ENCODE measurements around the gene STAT5A. TPM values are rescaled to one million over a fixed set of nuclear protein-coding genes. Genes with fewer than 3 reads are reported as not detected.
A peak's percentile ranks its signal among the peaks of the same experiment; 100 is the strongest.

Gene STAT5A
- polyA plus RNA-seq, 3 donors from 2014 or later: 33.2 to 62.9 (median 38.2) TPM

DNA sequence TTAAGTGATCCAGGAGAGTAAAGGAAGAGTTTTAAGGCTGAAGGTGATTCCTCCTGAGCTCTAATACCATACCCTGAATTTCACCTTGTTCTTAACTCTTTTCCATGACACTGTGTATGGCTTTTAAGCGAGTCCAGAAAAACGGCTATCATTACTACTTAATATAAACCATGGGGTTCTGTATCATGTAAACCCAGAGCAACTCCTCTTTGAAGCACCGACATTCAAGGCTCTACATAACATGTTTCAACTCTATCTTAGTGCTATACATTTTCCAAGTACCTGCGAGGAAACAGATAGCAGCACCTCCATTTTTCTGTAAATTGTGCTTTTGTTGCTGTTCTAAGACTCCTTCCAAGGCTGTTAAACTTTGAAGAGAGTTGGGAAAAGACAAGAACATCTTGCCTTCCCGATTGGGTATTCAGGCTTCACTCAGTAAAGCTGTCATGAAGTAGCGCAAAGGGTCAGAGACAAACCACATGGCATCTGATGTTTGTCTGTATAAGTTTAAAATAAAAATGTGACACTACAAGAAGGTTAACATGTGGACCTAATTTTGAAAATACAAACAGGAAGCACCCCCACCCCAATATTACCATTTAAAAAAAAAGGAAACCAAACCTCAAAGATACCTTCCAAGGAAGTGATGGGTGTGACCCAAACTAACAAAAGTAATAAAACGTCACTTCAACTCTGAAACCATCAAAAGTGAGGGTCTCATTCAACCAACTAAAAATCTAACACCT is 16.0 kb upstream of the STAT5A start:
- H3K27me3 Mint-ChIP-seq (ENCODE audit: low read depth in 3 of 3): peaks cover 3 to 13% (median 3%) of the 10 kb centered on the region in 3 donors
- peak in 1 of 3 donors; percentile 49 for DNase-seq
- peak overlapping the region; percentile 62 to 95 (median 85) for H3K27ac Mint-ChIP-seq
- peaks cover 63 to 74% of the 10 kb centered on the region in 2 donors for H3K4me1 Mint-ChIP-seq
- H3K36me3 Mint-ChIP-seq: peaks cover 0 to 3% (median 0%) of the 10 kb centered on the region in 3 donors
- H3K9me3 Mint-ChIP-seq: no peaks in the 10 kb centered on the region
- H3K4me3 Mint-ChIP-seq: peak overlapping the region; percentile 54 to 76 (median 68)

DNA sequence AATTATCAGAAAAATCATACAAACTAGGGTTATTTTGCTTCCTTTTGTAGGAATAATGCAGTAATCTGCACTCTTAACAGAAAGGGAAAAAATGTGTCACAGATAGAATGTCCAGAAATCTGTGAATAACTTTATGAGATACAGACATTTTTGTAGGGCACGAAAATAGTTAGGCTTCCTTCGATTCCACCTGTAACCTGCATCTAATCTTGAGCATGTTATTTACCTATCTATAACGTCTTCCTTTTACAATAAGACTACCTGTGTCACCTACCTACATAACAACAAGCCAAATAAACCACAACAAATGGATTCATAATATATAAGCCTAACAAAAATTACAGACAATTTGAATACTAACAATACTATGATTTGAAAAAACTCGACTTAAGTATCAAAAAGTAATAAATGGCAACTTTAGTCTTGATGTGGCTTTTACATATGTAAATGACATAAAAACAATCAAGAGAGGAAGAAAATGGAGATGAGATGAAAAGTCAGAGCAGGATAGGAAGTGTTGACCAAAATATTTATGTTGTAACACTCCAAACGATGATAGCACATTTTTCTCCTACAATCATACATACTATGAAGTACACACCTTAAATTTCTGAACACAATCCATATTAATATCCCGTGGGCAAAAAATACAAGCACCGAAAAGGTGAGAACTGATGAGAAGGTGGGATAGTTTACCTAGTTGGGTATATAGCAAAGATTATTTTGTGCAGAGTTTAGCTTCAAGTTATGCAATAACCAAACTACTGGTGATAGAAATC is 14.6 kb upstream of the STAT5A start:
- Mint-ChIP-seq H3K27ac (peak overlapping the region; percentile 8 to 95 (median 65)), H3K27me3 (ENCODE audit: low read depth in 3 of 3) (peaks cover 3 to 18% (median 3%) of the 10 kb centered on the region in 3 donors), H3K4me3 (peak overlapping the region; percentile 2 to 100 (median 56)), H3K36me3 (peaks cover 0 to 3% (median 0%) of the 10 kb centered on the region in 3 donors), H3K4me1 (peaks cover 63 to 75% of the 10 kb centered on the region in 2 donors), H3K9me3 (no peaks in the 10 kb centered on the region)
- DNase-seq: no peak

DNA sequence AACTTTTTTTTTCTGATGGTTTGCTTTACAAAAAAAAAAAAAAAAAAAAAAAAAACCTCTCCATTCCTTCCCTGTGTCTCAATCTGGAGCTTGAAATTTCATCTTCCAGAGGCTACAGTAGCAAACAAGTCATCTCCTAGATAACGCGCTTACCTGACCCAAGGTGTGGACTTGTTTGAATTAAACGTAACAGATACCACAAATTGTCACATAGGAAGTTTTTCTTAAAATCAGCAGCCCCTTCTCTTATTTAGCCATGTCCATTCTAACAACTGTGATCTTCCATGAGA is 14.1 kb upstream of the STAT5A start:
- peaks cover 63 to 74% of the 10 kb centered on the region in 2 donors for H3K4me1 Mint-ChIP-seq
- H3K27ac Mint-ChIP-seq: peak overlapping the region in 5 of 6 donors; percentile 90 to 99 (median 97)

DNA sequence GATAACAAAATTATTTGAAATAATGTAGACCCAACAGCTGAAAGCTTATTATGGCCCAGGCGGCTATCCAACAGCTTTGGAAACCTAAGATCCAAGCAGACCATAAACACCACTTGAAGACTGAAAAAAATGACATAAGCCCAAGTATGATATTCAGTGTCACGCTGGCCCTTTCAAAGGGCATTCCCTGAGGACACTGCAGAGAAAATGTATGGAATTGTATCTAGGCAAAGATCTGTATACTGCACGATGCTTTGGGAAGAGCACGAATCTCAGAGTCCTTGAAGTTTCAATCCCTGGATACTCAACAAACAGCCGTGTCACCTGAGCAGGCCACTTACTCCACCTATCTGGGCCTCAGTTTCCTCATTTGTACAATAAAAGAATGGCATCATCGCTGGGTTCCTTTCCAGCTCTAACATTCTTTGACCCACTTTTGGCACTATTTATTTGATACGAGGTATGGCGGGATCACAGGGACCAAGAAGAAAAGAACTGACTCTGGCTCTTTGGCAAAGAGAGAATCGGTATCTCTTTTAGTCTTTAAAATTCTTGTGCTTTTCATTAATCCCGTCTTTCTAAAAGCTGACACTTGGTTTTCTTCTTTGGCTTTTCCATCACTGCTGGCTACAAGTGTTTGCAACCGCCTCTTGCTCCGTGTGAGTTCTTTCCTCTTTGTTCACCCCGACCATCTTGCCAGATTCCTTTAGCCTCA is 13.3 kb upstream of the STAT5A start:
- peaks cover 0 to 3% (median 0%) of the 10 kb centered on the region in 3 donors for H3K36me3 Mint-ChIP-seq
- no peaks in the 10 kb centered on the region for H3K9me3 Mint-ChIP-seq
- peak overlapping the region; percentile 93 to 100 (median 96) for H3K4me3 Mint-ChIP-seq
- no peak for DNase-seq
- H3K27ac Mint-ChIP-seq: peak overlapping the region; percentile 90 to 99 (median 97)
- H3K4me1 Mint-ChIP-seq: peaks cover 65 to 73% of the 10 kb centered on the region in 2 donors
- H3K27me3 Mint-ChIP-seq (ENCODE audit: low read depth in 3 of 3): peaks cover 3 to 18% (median 3%) of the 10 kb centered on the region in 3 donors

More for the DNA sequence above, 14.1 kb upstream of the STAT5A start:
- DNase-seq: no peak
- no peaks in the 10 kb centered on the region for H3K9me3 Mint-ChIP-seq
- H3K4me3 Mint-ChIP-seq: peak overlapping the region; percentile 93 to 100 (median 96)
- peaks cover 0 to 3% (median 0%) of the 10 kb centered on the region in 3 donors for H3K36me3 Mint-ChIP-seq
- peaks cover 3 to 18% (median 3%) of the 10 kb centered on the region in 3 donors for H3K27me3 Mint-ChIP-seq (ENCODE audit: low read depth in 3 of 3)

DNA sequence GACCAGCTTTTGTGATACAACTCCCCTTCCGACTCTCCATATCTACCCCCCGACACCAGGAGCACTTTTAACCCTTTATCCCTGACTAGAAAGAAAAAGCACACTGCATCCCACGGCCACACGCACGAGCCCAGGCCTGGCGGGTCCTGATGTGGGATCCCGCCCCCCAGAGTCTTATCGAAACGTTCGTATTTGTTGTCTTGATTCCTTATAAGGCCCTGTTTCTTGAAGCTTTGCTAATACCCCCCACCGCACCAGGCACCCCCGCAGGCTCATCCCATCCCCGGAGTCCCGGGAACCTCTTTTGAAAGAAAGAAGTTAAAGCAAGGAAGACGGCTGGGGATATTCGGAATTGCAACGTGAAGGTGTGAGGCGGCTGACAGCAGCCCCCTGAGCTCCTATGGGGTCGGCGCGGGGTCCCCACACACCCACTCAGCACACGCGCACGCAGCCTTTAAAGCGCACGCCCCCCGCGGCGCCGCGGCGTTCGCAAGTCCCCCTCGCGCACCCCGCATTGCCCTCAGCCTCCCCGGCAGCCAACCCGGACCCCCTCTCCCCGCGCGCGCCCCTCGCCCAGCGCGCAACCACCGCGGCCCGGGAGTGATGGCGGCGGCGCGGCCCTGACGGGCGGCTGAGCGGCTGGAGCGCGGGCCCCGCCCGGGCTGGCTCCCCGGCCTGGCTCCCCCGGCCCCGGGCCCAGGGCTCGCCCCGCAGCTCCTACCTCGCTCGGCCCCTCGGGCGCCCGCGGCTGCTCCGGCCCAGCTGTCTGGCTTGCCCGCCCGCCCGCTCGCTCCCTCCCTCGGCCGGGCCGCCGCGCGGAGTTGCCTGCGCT is 12.6 kb upstream of the STAT5A start:
- DNase-seq: peak in 2 of 3 donors; percentile 8 to 24
- peak overlapping the region; percentile 90 to 99 (median 97) for H3K27ac Mint-ChIP-seq
- peaks cover 0 to 3% (median 0%) of the 10 kb centered on the region in 3 donors for H3K36me3 Mint-ChIP-seq
- no peaks in the 10 kb centered on the region for H3K9me3 Mint-ChIP-seq
- H3K4me3 Mint-ChIP-seq: peak overlapping the region; percentile 93 to 100 (median 96)
- H3K4me1 Mint-ChIP-seq: peaks cover 61 to 65% of the 10 kb centered on the region in 2 donors
- peaks cover 3 to 18% (median 5%) of the 10 kb centered on the region in 3 donors for H3K27me3 Mint-ChIP-seq (ENCODE audit: low read depth in 3 of 3)

DNA sequence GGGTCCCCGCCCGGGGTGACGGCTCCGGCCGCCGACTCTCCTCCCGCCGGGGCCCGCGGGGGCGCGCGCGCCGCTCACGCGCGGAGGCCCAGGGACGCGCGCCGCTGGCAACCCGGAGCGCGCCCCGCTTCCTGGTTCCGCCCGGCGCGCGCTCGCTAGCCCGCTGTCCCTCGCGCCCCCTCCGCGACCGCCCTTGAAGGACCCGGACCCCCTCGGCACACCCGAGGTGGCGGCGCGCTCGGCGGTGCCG is 12.0 kb upstream of the STAT5A start, which contains the start of gene STAT5B:
STAT5B (minus strand) TSS at position 33 of the 250 bp plus-strand sequence. CDS start 44,264 bp downstream, outside the sequence.
- no peaks in the 10 kb centered on the region for H3K9me3 Mint-ChIP-seq
- H3K36me3 Mint-ChIP-seq: peaks cover 0 to 3% (median 0%) of the 10 kb centered on the region in 3 donors
- H3K4me3 Mint-ChIP-seq: peak within 1 kb of the TSS; percentile 93 to 100 (median 96)
- H3K4me1 Mint-ChIP-seq: peaks cover 56 to 60% of the 10 kb centered on the region in 2 donors
- peak; percentile 77 to 83 (median 82) for DNase-seq
- peaks cover 3 to 18% (median 5%) of the 10 kb centered on the region in 3 donors for H3K27me3 Mint-ChIP-seq (ENCODE audit: low read depth in 3 of 3)
- H3K27ac Mint-ChIP-seq: peak within 1 kb of the TSS; percentile 90 to 99 (median 97)

DNA sequence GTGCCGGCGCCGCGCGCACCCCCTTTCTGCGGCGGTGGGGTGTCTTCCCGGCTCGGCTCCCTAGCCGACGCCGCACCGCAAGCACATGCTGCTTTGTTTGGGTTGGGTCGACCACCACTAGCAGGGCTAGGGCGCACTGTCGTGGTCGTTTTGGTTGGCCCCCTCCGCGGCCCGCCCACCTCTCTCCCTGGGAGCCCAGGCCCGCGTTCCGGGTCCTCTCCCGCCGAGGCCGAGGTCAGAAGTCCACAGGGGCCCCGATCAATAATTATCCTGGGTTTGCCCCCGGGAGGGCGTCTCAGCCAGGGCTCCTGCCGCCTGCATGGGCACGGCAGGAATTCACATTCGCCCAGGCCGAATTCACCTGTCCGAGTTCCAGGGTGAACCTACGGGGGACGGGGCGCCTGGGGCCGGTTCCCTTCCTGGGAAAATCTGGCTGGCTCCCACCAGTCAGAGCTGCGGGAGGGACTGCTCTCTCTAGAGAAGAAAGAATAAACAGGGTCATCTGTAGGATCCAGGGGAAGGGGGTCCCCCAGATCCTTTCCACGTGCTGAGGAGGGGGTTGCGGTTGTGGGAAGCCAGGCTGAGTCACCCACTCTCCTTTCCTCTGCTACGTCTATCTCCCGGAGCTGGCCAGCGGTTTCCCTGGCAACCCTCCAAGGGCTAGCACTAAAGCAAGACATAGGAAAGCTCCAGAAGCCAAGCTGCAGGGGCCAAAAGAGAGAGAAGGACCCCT is 11.5 kb upstream of the STAT5A start:
- no peaks in the 10 kb centered on the region for H3K9me3 Mint-ChIP-seq
- DNase-seq: no peak
- H3K4me3 Mint-ChIP-seq: peak overlapping the region; percentile 74 to 88 (median 78)
- H3K4me1 Mint-ChIP-seq: peaks cover 51 to 55% of the 10 kb centered on the region in 2 donors
- H3K36me3 Mint-ChIP-seq: peaks cover 0 to 3% (median 0%) of the 10 kb centered on the region in 3 donors
- H3K27ac Mint-ChIP-seq: peak overlapping the region; percentile 55 to 80 (median 72)
- H3K27me3 Mint-ChIP-seq (ENCODE audit: low read depth in 3 of 3): peaks cover 3 to 18% (median 5%) of the 10 kb centered on the region in 3 donors

DNA sequence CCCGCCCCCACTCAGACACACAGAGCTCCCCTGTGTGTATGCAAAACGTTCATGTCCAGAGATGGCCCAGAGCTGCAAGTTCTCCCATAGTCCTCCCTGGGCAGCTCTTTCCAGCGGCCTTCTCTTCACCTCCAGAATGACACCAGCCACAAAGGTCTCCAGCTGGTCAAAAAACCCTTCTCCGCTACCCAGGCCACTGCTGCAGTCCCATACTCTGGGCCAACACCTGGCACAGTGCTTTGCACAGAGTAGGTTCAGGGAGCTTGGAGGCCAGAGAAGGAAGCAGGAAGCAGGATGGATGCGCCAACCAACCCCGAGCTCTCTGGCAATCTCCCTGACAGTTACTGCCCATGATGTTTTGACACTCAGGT is 11.0 kb upstream of the STAT5A start:
- DNase-seq: no peak
- peaks cover 0 to 3% (median 0%) of the 10 kb centered on the region in 3 donors for H3K36me3 Mint-ChIP-seq
- H3K27ac Mint-ChIP-seq: peak overlapping the region; percentile 53 to 80 (median 72)
- peaks cover 3 to 18% (median 5%) of the 10 kb centered on the region in 3 donors for H3K27me3 Mint-ChIP-seq (ENCODE audit: low read depth in 3 of 3)
- H3K4me3 Mint-ChIP-seq: peak overlapping the region; percentile 74 to 88 (median 78)
- no peaks in the 10 kb centered on the region for H3K9me3 Mint-ChIP-seq
- peaks cover 46 to 49% of the 10 kb centered on the region in 2 donors for H3K4me1 Mint-ChIP-seq

DNA sequence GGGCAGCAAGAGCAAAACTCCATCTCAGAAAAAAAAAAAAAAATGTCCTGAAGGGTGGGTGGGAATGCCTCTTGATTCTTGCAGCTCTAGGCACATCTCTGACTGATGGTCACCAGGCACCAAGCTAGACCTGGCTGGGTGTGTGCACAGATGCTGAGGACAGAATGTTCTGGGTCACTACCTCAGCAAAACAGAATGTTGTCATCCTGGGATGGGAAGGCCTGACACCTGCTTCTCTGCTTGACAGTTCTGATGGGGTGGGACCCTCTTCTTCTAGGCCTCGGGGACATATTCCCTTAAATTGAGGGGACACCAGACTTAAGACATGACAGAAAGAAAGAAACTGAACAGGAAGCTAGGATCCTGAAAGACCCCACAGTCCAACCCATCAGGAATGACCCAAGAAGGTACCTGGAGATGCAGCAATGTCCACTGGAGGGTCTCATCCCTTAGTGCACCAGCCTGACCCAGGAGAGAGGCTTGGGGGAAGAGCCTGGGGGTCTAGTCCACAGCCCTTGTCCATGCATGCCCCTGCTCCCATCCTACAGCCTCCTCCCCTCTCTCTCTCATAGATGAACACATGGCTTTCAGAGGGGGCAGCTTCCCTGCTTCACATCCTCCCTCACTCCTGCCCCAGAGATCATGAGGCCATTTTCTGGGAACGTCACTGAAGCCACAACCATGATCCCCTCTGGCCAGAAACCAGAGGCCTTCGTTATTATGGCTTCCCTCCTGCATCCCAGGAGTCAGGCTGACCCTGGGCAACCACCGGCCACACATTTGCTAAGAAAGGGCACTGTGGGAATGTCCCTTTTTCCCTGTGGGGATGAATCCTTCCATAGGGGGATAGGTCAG is 8.3 kb upstream of the STAT5A start:
- H3K9me3 Mint-ChIP-seq: no peaks in the 10 kb centered on the region
- peaks cover 3 to 10% (median 5%) of the 10 kb centered on the region in 3 donors for H3K27me3 Mint-ChIP-seq (ENCODE audit: low read depth in 3 of 3)
- DNase-seq: no peak
- H3K4me3 Mint-ChIP-seq: peak overlapping the region in 1 of 5 donors; percentile 18
- peaks cover 0 to 3% (median 0%) of the 10 kb centered on the region in 3 donors for H3K36me3 Mint-ChIP-seq
- no peak overlapping the region for H3K27ac Mint-ChIP-seq
- peaks cover 21 to 23% of the 10 kb centered on the region in 2 donors for H3K4me1 Mint-ChIP-seq

DNA sequence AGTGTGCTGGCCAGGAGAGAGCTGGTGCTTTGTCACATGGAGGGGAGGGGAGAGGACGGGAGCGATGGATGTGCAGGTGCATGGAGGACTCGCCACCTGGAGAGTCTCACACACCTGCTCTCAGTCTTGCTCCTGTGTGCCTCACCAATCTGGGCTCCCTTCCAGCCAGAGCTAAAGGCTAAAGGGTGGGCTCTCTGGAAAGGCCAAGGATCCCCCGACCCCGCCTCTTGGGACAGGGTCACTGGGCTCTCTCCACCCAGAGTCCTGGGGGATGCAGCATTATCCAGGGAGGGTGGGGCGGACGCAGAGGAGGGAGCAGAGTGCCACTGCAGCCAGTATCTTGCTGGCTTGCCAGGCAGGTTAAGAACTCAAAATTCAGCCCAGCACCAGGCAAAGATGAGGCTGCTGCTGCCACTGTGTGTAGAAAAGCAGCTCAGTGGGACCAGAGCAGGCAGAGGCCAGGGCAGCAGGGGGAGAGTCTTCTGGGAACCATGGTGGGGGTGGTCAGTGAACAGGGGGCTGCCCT is 6.7 kb upstream of the STAT5A start:
- peaks cover 0 to 5% (median 2%) of the 10 kb centered on the region in 3 donors for H3K27me3 Mint-ChIP-seq (ENCODE audit: low read depth in 3 of 3)
- H3K4me3 Mint-ChIP-seq: no peak overlapping the region
- H3K36me3 Mint-ChIP-seq: no peaks in the 10 kb centered on the region
- H3K9me3 Mint-ChIP-seq: no peaks in the 10 kb centered on the region
- H3K27ac Mint-ChIP-seq: peak overlapping the region in 1 of 6 donors; percentile 12
- H3K4me1 Mint-ChIP-seq: peaks cover 20 to 21% of the 10 kb centered on the region in 2 donors
- DNase-seq: no peak

DNA sequence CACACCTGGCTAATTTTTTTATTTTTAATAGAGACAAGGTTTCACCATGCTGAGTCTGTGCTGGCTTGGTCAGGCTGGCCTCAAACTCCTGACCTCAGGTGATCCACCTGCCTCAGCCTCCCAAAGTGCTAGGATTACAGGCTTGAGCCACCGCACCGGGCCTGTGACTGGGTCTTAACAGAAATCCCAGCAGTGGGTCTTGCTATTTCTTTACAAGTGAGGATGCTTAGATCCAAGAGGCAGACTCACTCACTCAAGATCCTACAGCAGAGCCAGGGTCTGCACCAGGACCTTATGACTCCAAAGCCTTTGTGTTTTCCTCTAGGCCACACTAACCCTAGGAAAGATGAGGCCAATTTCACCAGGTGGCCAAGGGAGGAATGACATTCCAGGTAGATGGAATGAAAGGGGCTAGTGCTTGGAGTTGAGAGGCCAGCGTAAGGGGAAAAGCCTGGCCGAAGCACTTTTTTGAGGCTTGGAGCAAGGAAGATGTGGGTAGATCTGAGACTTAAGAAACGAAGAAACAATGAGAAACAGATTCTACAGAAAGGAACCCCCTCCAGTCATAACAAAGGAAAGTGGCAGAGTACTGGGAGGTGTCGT is 5.7 kb upstream of the STAT5A start:
- no peaks in the 10 kb centered on the region for H3K36me3 Mint-ChIP-seq
- no peak overlapping the region for H3K4me3 Mint-ChIP-seq
- peaks cover 0 to 6% (median 2%) of the 10 kb centered on the region in 3 donors for H3K27me3 Mint-ChIP-seq (ENCODE audit: low read depth in 3 of 3)
- no peak overlapping the region for H3K27ac Mint-ChIP-seq
- peaks cover 21 to 22% of the 10 kb centered on the region in 2 donors for H3K4me1 Mint-ChIP-seq
- no peak for DNase-seq
- H3K9me3 Mint-ChIP-seq: no peaks in the 10 kb centered on the region
